MCF 10A (cell line): ENCODE measurements around the gene SLC13A4. TPM values are rescaled to one million over a fixed set of nuclear protein-coding genes. Genes with fewer than 3 reads are reported as not detected.

Experiments
- BruUV-seq: library from RNA; stranded (reverse); fragments of 400-500 nt; replicated peaks from 2 replicates; lab custom pipeline; 2021; lab: Mats Ljungman, UMichigan
- CTCF ChIA-PET: fragments of 300-600 bp; sonication (Branson Sonifier 250); formaldehyde crosslinking; extraction: SDS; loops from one replicate; lab custom pipeline; 2021; ENCODE audit warnings: antibody characterized with exemption, inconsistent platforms; lab: Yijun Ruan, JAX
- POLR2A ChIA-PET: fragments of 300-600, 350-650 bp; sonication (Branson Sonifier 250); formaldehyde crosslinking; extraction: SDS; loops from one replicate; lab custom pipeline; 2020; ENCODE audit warnings: antibody characterized with exemption, inconsistent platforms; lab: Yijun Ruan, JAX
- DNase-seq: peaks from one replicate; pipeline ENCODE4 v3.0.0-alpha.2; 2018; ENCODE audit not compliant: unreplicated experiment
- H3K27ac Mint-ChIP-seq: one replicate; pipeline ENCODE4 v1.8.0; 2022; ENCODE audit warnings: mild to moderate bottlenecking, low read depth, mixed read lengths; ENCODE audit not compliant: unreplicated experiment
- H3K27me3 Mint-ChIP-seq: one replicate; pipeline ENCODE4 v1.8.0; 2022; ENCODE audit warnings: mixed read lengths; ENCODE audit not compliant: insufficient read depth, unreplicated experiment
- H3K36me3 Mint-ChIP-seq: one replicate; pipeline ENCODE4 v1.8.0; 2022; ENCODE audit warnings: mild to moderate bottlenecking, moderate library complexity, mixed read lengths; ENCODE audit not compliant: insufficient read depth, unreplicated experiment
- H3K4me1 Mint-ChIP-seq: one replicate; pipeline ENCODE4 v1.8.0; 2022; ENCODE audit warnings: mixed read lengths; ENCODE audit not compliant: insufficient read depth, unreplicated experiment
- H3K4me3 Mint-ChIP-seq: one replicate; pipeline ENCODE4 v1.8.0; 2022; ENCODE audit warnings: mild to moderate bottlenecking, moderate library complexity, mixed read lengths; ENCODE audit not compliant: unreplicated experiment
- H3K9me3 Mint-ChIP-seq: one replicate; pipeline ENCODE4 v1.8.0; 2022; ENCODE audit warnings: mixed read lengths; ENCODE audit not compliant: unreplicated experiment
- intact Hi-C: fragments of 100-400 bp; cut with micrococcal nuclease; formaldehyde crosslinking; loops from 2 replicates; pipeline ENCODE4 v1.14.1; 2022
- total RNA-seq: library from RNA; stranded (reverse); gene quantifications from 2 replicates; pipeline ENCODE4 v1.2.3, GENCODE V29; 2022
- TF ChIP-seq, protein P1 (sequence below): fragments of 200-600 bp; IDR thresholded peaks from one replicate; pipeline ENCODE4 v1.8.0; 2022; ENCODE audit warnings: antibody characterized with exemption, mild to moderate bottlenecking; ENCODE audit not compliant: unreplicated experiment

The SLC13A4 gene
- total RNA-seq, 1 experiment from 2014 or later, result not detected

DNA sequence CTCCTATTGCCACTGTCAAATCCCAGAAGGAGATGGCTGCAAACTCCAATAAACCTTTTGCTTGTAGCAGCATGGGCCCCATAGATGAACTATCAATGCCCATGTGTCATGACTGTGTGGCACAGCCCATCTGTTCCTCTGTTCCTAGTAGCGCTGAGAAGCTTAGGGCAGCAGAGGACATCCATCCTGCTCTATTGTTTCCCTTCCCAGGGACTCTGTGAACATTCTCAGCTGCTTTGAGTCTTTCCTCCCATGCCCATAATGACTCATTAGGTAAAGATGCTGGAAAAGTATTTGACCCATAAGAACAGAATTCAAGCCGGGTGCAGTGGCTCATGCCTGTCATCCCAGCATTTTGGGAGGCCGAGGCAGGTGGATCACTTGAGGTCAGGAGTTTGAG lies 37.4 kb downstream of the SLC13A4 start:
- ChIA-PET POLR2A (interaction anchor here (1.0 kb wide), 1 partner anchor 56 kb away, joined by 3 read pairs; no protein-coding TSS in a partner anchor), CTCF (interaction anchor here (0.7 kb wide), 1 partner anchor 13 kb away, joined by 3 read pairs; no protein-coding TSS in a partner anchor)
- Mint-ChIP-seq H3K4me1 (peaks cover 6% of the 10 kb centered on the region), H3K27ac (no peak overlapping the region), H3K27me3 (no peaks in the 10 kb centered on the region), H3K9me3 (no peaks in the 10 kb centered on the region), H3K4me3 (no peak overlapping the region), H3K36me3 (peaks cover 26% of the 10 kb centered on the region)
- BruUV-seq, result no TSS peak
- DNase-seq, result no peak
- intact Hi-C loops, result no loop called here
- TF ChIP-seq, protein P1, sequence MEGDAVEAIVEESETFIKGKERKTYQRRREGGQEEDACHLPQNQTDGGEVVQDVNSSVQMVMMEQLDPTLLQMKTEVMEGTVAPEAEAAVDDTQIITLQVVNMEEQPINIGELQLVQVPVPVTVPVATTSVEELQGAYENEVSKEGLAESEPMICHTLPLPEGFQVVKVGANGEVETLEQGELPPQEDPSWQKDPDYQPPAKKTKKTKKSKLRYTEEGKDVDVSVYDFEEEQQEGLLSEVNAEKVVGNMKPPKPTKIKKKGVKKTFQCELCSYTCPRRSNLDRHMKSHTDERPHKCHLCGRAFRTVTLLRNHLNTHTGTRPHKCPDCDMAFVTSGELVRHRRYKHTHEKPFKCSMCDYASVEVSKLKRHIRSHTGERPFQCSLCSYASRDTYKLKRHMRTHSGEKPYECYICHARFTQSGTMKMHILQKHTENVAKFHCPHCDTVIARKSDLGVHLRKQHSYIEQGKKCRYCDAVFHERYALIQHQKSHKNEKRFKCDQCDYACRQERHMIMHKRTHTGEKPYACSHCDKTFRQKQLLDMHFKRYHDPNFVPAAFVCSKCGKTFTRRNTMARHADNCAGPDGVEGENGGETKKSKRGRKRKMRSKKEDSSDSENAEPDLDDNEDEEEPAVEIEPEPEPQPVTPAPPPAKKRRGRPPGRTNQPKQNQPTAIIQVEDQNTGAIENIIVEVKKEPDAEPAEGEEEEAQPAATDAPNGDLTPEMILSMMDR, result no peak

DNA sequence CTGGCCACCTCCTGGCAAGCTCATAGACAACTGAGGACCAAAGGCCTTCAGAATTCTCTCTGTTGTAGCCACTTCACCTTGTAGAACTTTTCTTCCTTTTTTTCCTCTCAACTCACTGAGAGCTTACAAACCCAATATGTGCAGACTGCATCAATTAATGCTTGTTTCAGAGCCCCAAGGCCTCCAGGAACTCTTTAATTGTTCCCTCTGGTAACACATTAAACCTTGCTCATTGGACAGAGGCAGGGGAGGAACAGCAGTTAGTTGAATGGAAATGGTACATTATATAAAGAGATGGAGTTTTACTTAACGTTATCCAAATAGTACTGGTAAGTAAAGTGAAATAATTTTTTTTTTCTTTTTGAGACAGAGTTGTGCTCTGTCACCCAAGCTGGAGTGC lies 40.5 kb downstream of the SLC13A4 start:
- intact Hi-C loops, result no loop called here
- no peak overlapping the region for H3K4me3 Mint-ChIP-seq
- peaks cover 15% of the 10 kb centered on the region for H3K4me1 Mint-ChIP-seq
- ChIA-PET POLR2A (no interaction called here), CTCF (interaction anchor here (0.6 to 1.8 kb wide), 2 partner anchors 17 to 409 kb away, joined by 3 to 4 read pairs; no protein-coding TSS in a partner anchor)
- H3K27me3 Mint-ChIP-seq, result no peaks in the 10 kb centered on the region
- DNase-seq, result no peak
- peaks cover 26% of the 10 kb centered on the region for H3K36me3 Mint-ChIP-seq
- no peaks in the 10 kb centered on the region for H3K9me3 Mint-ChIP-seq
- no peak overlapping the region for H3K27ac Mint-ChIP-seq
- BruUV-seq, result no TSS peak
- TF ChIP-seq, protein P1, result no peak

DNA sequence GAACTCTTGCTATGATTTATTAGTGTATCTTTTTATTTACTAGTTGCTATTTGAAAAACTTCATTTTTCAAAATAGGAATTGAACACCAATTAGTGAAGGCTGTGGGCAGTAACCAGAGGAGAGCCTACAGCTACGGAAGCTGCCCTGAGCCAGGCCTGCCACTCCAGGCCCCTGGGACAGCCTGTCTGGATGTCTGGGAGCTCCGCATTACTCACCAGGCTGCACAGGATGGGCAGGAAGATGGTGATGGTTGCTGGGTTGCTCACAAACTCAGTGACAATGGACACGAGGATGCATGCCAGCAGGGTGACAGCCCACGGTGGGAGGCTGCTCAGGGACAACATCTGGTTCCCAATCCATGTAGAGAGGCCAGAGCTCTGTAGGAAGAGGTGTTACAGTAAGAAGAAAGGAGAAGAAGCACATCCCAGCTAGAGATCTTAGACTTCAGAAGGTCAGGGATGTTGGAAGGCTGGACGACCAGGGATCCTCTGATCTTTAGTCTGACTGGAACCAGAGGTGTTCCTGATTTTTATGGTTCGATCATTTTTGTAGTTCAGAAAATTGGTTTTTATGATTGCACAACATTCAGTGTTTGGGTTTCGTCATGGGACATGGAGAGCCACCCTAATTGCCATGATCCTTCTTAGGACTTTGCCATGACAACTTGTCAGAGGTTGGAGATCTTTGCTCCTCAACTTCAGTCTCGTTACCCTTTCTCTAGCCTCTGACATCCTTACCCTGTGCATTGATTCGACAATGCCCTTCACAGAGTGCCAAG lies 42.5 kb downstream of the SLC13A4 start:
- no peak for DNase-seq
- no TSS peak for BruUV-seq
- ChIA-PET CTCF (interaction anchor here (0.6 to 1.1 kb wide), 4 partner anchors 8 to 171 kb away, joined by 3 read pairs; no protein-coding TSS in a partner anchor), POLR2A (interaction anchor here (2.7 kb wide), 1 partner anchor 23 kb away, joined by 10 read pairs; the partner anchor contains the start of gene STMP1)
- intact Hi-C loops, result no loop called here
- Mint-ChIP-seq H3K27ac (no peak overlapping the region), H3K9me3 (no peaks in the 10 kb centered on the region), H3K36me3 (peaks cover 15% of the 10 kb centered on the region), H3K4me3 (no peak overlapping the region), H3K27me3 (no peaks in the 10 kb centered on the region), H3K4me1 (peaks cover 12% of the 10 kb centered on the region)
- TF ChIP-seq, protein P1, result no peak

DNA sequence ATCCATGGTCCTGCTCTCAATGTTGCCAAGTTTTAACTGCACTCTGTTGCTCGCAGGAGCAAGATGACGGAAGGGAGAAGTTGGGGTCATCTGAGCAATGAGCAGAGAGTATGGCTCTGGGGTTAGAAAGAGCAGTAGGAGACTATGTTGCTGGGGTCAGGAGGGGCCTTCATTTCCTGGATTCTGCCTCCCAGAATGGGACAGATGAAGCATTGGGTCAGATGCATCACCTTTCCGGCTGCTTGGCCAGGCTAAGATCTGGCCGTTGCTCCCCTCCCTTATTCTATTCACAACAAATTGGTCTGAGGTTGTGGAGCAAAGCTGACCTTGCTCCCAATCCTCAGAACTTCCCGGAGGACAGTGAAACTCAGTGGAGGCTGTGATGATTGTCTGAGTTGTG lies 43.3 kb downstream of the SLC13A4 start:
- CTCF ChIA-PET, result interaction anchor here (0.8 to 1.1 kb wide), 3 partner anchors 9 to 51 kb away, joined by 3 read pairs; no protein-coding TSS in a partner anchor

More for the DNA sequence above, 43.3 kb downstream of the SLC13A4 start:
- intact Hi-C loops, result no loop called here
- DNase-seq, result no peak
- H3K27ac Mint-ChIP-seq, result no peak overlapping the region
- no peaks in the 10 kb centered on the region for H3K27me3 Mint-ChIP-seq
- peaks cover 13% of the 10 kb centered on the region for H3K36me3 Mint-ChIP-seq
- H3K4me3 Mint-ChIP-seq, result no peak overlapping the region
- no peaks in the 10 kb centered on the region for H3K9me3 Mint-ChIP-seq
- TF ChIP-seq, protein P1, result no peak
- peaks cover 12% of the 10 kb centered on the region for H3K4me1 Mint-ChIP-seq
- no TSS peak for BruUV-seq
- POLR2A ChIA-PET, result interaction anchor here (2.7 kb wide), 1 partner anchor 22 kb away, joined by 10 read pairs; the partner anchor contains the start of gene STMP1
